T-helper 2 cell treated with Interferon-gamma antibody and Interleukin-4, amounts not matched to agents 5 μg/mL and 100 μg/mL, for 36 hours (primary cell): ENCODE results near the gene IDI1.

Source experiments
- DNase-seq: peaks from one replicate; pipeline ENCODE4 v3.0.0; 2021; ENCODE audit warnings: low spot score
- H3K27ac Mint-ChIP-seq: one replicate; pipeline ENCODE4 v1.8.0; 2021; ENCODE audit warnings: mild to moderate bottlenecking, mixed read lengths
- H3K27me3 Mint-ChIP-seq: one replicate; pipeline ENCODE4 v1.8.0; 2021; ENCODE audit warnings: low read depth, mixed read lengths
- H3K36me3 Mint-ChIP-seq: one replicate; pipeline ENCODE4 v1.8.0; 2021; ENCODE audit warnings: low read depth, mixed read lengths
- H3K4me1 Mint-ChIP-seq: one replicate; pipeline ENCODE4 v1.8.0; 2021; ENCODE audit warnings: low read depth, mixed read lengths
- H3K4me3 Mint-ChIP-seq: one replicate; pipeline ENCODE4 v1.8.0; 2022; ENCODE audit warnings: mild to moderate bottlenecking, moderate library complexity, mixed read lengths
- H3K9me3 Mint-ChIP-seq: one replicate; pipeline ENCODE4 v1.8.0; 2021; ENCODE audit warnings: mixed read lengths

IDI1 gene

GRCh38 chr10:1009071-1009494 is 39.8 kb downstream of the IDI1 start:
- Mint-ChIP-seq H3K36me3 (peaks cover 73% of the 10 kb centered on the region), H3K4me1 (peaks cover 5% of the 10 kb centered on the region), H3K27me3 (no peaks in the 10 kb centered on the region), H3K9me3 (no peaks in the 10 kb centered on the region), H3K4me3 (no peak overlapping the region), H3K27ac (peak overlapping the region; percentile 60)
- DNase-seq, result no peak

- Mint-ChIP-seq H3K27ac (peak overlapping the region; percentile 5), H3K36me3 (peaks cover 79% of the 10 kb centered on the region), H3K4me1 (peaks cover 5% of the 10 kb centered on the region)
Measured at GRCh38 chr10:1007583-1007982, 41.3 kb downstream of the IDI1 start.

GRCh38 chr10:1006573-1006972 is 42.3 kb downstream of the IDI1 start:
- Mint-ChIP-seq H3K27ac (no peak overlapping the region), H3K4me3 (no peak overlapping the region), H3K27me3 (no peaks in the 10 kb centered on the region), H3K4me1 (peaks cover 5% of the 10 kb centered on the region), H3K9me3 (peaks cover 13% of the 10 kb centered on the region), H3K36me3 (peaks cover 78% of the 10 kb centered on the region)
- no peak for DNase-seq

More at GRCh38 chr10:1007583-1007982, 41.3 kb downstream of the IDI1 start:
- Mint-ChIP-seq H3K4me3 (no peak overlapping the region), H3K27me3 (no peaks in the 10 kb centered on the region), H3K9me3 (peaks cover 6% of the 10 kb centered on the region)
- no peak for DNase-seq

- H3K36me3 Mint-ChIP-seq, result peaks cover 80% of the 10 kb centered on the region
- peaks cover 1% of the 10 kb centered on the region for H3K4me1 Mint-ChIP-seq
- no peak for DNase-seq
- no peak overlapping the region for H3K4me3 Mint-ChIP-seq
- no peaks in the 10 kb centered on the region for H3K27me3 Mint-ChIP-seq
- H3K9me3 Mint-ChIP-seq, result peaks cover 15% of the 10 kb centered on the region
- no peak overlapping the region for H3K27ac Mint-ChIP-seq
Measured at GRCh38 chr10:1003884-1004670, 44.8 kb downstream of the IDI1 start.

- Mint-ChIP-seq H3K9me3 (peaks cover 15% of the 10 kb centered on the region), H3K4me3 (no peak overlapping the region), H3K4me1 (no peaks in the 10 kb centered on the region), H3K27ac (no peak overlapping the region), H3K27me3 (no peaks in the 10 kb centered on the region), H3K36me3 (peaks cover 79% of the 10 kb centered on the region)
- no peak for DNase-seq
Measured at GRCh38 chr10:1002425-1003006, 46.4 kb downstream of the IDI1 start.

GRCh38 chr10:997266-998022 is 51.5 kb downstream of the IDI1 start:
- DNase-seq, result no peak
- H3K4me3 Mint-ChIP-seq, result no peak overlapping the region
- H3K27me3 Mint-ChIP-seq, result no peaks in the 10 kb centered on the region
- H3K9me3 Mint-ChIP-seq, result peaks cover 8% of the 10 kb centered on the region
- no peak overlapping the region for H3K27ac Mint-ChIP-seq
- H3K4me1 Mint-ChIP-seq, result peaks cover 3% of the 10 kb centered on the region
- peaks cover 85% of the 10 kb centered on the region for H3K36me3 Mint-ChIP-seq

DNA sequence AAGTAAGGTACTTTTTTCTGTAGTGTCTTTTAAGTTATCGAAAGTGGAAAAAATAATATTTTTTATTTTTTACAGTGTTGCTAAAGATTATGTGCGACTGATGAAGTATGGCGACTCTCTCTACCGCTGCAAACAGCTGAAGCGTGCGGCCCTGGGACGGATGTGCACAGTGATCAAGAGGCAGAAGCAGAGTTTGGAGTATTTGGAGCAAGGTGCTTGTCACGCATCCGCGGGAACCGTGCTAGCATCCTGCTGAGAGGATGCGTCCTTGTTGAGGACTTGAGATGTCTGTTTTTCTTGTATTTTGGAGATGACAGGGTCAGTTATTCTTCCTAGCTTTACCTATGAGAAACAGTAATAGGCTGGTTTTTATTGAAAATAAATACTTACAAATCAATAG is 52.9 kb downstream of the IDI1 start:
- no peak for DNase-seq
- Mint-ChIP-seq H3K27me3 (no peaks in the 10 kb centered on the region), H3K9me3 (no peaks in the 10 kb centered on the region), H3K27ac (no peak overlapping the region), H3K4me3 (no peak overlapping the region), H3K4me1 (peaks cover 3% of the 10 kb centered on the region), H3K36me3 (peaks cover 77% of the 10 kb centered on the region)

DNA sequence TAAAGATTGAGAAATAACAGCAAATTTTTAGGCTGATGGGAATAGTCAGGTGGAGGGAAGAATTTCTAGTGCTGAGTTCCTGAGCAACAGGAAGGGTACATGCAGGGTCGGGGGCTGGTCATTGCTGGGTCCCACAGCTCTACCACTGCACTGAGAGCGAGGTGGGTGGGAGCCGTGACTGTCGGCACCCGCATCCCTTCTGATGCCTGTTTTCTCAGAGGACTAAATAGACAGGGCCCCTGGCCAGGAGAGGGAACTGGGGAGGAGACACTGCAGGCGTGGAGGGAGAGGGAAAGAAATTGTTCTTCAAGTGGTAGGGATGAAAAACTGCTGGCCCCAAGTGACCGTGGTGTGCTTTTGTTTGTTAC is 53.4 kb downstream of the IDI1 start:
- DNase-seq, result no peak
- Mint-ChIP-seq H3K27me3 (no peaks in the 10 kb centered on the region), H3K4me3 (no peak overlapping the region), H3K9me3 (no peaks in the 10 kb centered on the region), H3K36me3 (peaks cover 77% of the 10 kb centered on the region), H3K4me1 (peaks cover 6% of the 10 kb centered on the region), H3K27ac (no peak overlapping the region)

- Mint-ChIP-seq H3K4me1 (peaks cover 9% of the 10 kb centered on the region), H3K9me3 (no peaks in the 10 kb centered on the region), H3K36me3 (peaks cover 77% of the 10 kb centered on the region), H3K27ac (no peak overlapping the region), H3K27me3 (no peaks in the 10 kb centered on the region), H3K4me3 (no peak overlapping the region)
- no peak for DNase-seq
Measured at GRCh38 chr10:994836-995558, 53.9 kb downstream of the IDI1 start.

GRCh38 chr10:992871-993270 is 56.0 kb downstream of the IDI1 start:
- Mint-ChIP-seq H3K27me3 (no peaks in the 10 kb centered on the region), H3K4me1 (peaks cover 17% of the 10 kb centered on the region), H3K27ac (no peak overlapping the region), H3K9me3 (no peaks in the 10 kb centered on the region), H3K36me3 (peaks cover 71% of the 10 kb centered on the region), H3K4me3 (no peak overlapping the region)
- DNase-seq, result no peak

DNA sequence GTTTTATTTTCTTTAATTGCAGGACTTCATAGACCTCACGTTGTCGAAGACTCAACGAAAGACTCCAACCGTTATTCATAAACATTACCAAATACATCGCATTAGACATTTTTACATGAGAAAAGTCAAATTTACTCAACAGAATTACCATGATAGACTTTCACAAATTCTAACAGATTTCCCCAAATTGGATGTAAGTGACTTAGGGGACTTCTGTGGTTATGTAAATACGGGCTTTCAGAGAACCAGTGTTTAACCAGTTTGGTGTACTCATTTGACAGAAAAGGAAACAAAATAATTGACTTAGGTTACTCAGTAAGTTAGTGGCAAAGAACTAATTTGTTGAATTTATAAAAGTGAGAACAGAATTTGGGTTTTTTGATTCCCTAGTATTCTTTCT is 56.5 kb downstream of the IDI1 start:
- peaks cover 19% of the 10 kb centered on the region for H3K4me1 Mint-ChIP-seq
- H3K36me3 Mint-ChIP-seq, result peaks cover 67% of the 10 kb centered on the region
- H3K9me3 Mint-ChIP-seq, result no peaks in the 10 kb centered on the region
- no peak overlapping the region for H3K4me3 Mint-ChIP-seq
- no peak for DNase-seq
- H3K27ac Mint-ChIP-seq, result no peak overlapping the region
- no peaks in the 10 kb centered on the region for H3K27me3 Mint-ChIP-seq

GRCh38 chr10:990808-991207 is 58.1 kb downstream of the IDI1 start:
- peaks cover 26% of the 10 kb centered on the region for H3K4me1 Mint-ChIP-seq
- no peaks in the 10 kb centered on the region for H3K9me3 Mint-ChIP-seq
- peaks cover 54% of the 10 kb centered on the region for H3K36me3 Mint-ChIP-seq
- no peak for DNase-seq
- peak overlapping the region; percentile 27 for H3K27ac Mint-ChIP-seq
- H3K27me3 Mint-ChIP-seq, result no peaks in the 10 kb centered on the region
- peak overlapping the region; percentile 10 for H3K4me3 Mint-ChIP-seq
